HG03095 (cell line): Measurements from ENCODE around the gene CALCA.

Experiments
- ATAC-seq: cut with Tn5 transposase; IDR thresholded peaks from one replicate; pipeline ENCODE4 v1.9.1; 2021; ENCODE audit warnings: moderate library complexity; ENCODE audit not compliant: unreplicated experiment

The CALCA gene

DNA sequence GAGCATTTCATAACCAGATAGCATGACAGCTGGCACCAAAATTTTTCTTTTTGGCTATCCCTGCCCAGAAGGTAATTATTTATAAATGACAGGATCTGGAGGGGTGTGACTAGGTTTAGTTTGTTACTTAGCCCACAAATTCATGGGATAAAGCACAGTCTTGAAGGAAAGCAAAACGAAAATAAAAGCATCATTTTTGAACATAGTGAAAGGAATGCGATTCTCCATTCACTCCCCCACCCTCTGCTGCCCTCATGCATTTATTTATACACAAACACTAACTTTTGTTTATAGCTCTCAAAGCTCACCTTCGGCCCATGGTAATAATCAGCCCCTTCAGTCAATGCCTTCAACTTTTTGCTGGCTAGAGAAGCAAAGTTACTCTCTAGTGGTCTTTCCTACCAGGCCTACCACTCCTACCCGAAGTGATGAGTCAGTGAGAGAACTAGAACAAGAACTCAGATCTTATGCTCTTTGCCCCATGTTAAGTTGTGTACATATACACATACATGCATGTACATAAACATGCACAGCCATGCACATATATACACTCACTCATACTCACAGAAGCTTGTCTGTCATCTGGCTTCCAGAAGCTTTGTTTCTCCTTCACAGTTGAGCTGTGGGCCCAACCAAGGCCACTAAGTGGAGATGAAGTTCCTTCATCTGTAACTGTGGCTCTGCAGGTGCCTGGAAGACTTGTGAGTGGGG, 22.6 kb downstream of the CALCA start:
- ATAC-seq, result no peak

DNA sequence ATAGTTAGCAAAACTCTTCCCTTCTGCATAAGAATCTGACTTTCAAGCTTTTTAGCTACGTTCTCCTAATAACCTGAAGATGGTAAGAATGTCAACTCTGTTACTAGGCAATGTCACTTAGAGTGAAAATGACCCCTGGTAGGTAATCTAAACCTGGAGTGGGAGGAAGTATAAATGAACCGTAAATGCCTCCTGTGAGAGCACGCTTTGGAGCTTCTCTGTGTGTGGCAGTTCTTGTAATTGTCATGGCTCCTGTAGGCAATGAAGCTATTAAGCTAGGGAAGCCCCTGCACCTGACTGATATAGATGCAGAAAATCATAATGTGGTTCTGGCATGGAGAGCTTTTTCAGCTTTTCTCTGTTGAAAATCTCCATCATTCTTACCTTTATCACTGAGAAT, 29.4 kb downstream of the CALCA start:
- ATAC-seq, result no peak

DNA sequence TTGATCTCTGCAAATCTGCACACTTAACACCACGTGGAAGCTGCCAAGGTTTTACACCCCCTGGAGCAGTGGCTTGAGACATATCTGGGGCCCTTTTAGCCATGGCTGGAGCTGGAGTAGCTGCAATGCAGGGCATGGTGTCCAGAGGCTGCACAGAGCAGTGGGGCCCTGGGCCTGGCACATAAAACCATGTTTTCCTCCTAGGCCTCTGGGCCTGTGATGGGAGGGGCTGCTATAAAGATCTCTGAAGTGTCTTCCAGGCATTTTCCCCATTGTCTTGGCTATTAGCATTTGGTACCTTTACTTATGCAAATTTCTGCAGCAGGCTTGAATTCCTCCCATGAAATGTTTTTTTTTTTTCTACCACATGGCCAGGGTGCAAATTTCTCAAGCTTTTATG, 33.2 kb downstream of the CALCA start:
- ATAC-seq, result no peak

DNA sequence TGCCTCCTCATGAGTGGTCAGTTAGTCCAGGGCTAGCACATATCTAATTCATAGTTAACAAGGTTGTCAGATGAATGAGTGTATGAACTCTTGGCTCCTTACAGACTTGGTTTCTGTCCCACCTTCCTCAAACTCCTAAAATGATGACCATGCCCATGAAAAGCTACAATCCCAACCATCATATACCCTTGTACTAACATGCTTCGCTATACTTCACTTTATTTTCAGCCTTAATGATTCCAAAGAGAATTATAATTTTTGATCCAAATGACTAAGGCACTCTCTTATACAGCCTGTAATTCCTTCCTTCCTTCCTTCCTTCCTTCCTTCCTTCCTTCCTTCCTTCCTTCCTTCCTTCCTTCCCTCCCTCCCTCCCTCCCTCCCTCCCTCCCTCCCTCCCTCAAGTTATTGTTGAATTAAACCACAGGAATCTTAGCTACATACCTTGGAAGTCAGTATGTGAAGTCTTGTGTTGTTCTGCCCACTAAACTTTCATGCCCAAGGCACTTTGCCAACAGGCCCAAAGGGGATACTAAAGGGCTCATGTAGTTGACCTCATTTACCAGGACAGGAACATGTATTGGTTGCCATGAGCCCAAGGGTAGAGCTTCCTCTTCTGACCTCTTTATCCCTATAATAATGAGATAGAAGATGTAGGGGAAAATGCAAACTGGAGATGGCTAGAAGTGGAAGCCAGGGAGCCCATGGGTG, 37.4 kb downstream of the CALCA start:
- no peak for ATAC-seq

DNA sequence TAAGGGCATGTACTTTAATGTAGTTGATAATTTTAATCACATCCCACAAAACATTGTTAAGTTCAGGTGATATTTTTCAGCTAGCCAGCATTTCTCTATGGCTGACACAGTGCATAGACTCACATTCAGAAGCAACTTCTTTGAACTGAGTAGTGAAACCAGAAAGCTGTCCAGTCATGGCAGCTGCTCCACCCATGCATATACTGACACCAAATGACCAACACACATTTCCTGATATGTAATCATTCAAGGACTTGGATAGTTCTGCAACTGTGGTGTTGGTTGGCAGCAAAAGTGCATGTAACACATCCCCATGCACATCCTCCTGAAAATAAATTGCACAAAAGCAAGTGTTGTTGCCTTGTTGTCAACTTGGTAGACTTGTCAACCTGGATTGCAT, 39.7 kb downstream of the CALCA start:
- no peak for ATAC-seq

DNA sequence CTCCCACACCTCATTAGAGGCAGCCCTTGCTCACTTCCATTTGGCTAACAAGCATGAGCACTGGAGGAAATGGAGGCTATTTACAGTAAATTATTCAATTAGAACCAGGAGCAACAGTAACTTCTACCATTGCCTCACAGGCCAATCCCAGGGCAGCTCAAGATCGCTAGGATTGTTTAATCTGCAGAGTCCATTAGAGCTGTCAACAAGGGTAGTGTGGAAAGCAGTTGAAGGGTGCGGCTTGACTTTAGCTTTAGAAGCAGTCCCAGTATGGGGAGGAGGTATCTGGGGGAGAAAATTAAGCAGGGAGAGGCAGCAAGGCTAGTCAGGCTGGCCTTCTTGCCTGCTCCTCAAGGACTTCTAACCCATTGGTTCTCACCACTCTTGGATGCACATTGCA, 41.8 kb downstream of the CALCA start:
- no peak for ATAC-seq

DNA sequence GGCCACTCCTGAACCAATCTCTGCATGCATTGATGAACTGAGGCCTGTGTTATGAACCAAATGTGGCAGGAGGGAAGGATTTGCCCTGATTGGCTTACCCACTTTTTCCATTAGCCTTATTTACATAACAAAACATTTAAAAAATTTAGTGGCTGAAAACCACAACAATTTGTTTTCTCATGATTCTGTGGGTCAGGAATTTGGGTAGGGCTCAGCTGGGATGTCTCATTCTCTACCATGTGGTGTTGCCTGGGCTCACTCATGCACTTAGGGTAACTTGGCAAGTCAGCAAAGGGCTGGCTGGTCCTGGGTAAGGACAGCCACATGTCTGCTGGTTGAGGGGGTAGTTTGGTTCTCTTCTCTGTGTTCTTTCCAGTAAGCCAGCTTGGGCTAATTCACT, 45.0 kb downstream of the CALCA start:
- ATAC-seq, result no peak

DNA sequence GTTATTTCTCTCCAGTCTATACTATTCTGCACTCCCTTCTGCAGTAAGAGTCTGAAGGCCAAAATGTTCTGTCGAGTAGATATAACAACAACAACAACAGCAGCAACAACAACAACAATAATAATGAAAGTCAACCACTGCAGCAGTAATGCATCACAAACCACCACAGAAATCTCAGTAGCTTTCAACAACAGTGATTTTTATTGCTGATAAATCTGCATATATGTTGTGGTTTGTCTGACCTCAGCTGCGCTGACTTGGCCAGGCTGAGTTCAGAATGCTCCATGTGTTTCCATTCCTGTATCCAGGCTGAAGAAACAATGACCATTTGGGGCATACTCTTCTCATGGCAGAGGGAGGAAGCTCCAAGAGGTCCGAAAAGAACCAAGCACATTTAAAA, 47.8 kb downstream of the CALCA start:
- no peak for ATAC-seq
